Measurements from ENCODE around the gene VGF. TPM values are rescaled to one million over a fixed set of nuclear protein-coding genes. Genes with fewer than 3 reads are reported as not detected.
A peak's percentile ranks its signal among the peaks of the same experiment; 100 is the strongest.

The VGF gene
- total RNA-seq, 1 experiment from 2014 or later = 16.0 TPM

DNA sequence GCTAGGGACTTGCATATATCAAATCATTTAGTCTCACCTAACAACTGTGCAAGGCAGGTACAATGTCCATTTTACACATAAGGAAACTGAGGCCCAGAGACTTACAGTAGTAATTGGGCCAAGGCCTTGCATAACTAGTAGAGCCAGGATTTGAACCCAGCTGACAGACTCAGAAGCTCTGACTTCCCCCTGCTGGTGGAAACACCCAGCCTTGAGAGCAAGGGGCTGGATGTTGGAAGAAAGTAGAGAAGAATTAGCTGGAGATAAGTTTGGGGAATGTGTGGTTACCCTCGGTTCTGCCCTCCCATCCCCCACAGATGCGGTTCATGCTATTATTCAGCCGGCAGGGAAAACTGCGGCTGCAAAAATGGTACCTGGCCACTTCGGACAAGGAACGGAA is 9.1 kb downstream of the VGF start:
- no peaks in the 10 kb centered on the region for H3K9me3 ChIP-seq (ENCODE audit: low read depth, low read length, poor library complexity, severe bottlenecking)
- peaks cover 4% of the 10 kb centered on the region for H3K36me3 ChIP-seq (ENCODE audit: insufficient read depth, low read length, poor library complexity, severe bottlenecking)
- TF ChIP-seq CTCF (conservative IDR thresholded peaks at IDR 0.05; ENCODE audit: low read depth, low read length) (peak; percentile 34; the same call in 1 of the 2 replicates), EZH2 (IDR thresholded peaks at IDR 0.05; ENCODE audit: borderline replicate concordance, low read depth, low read length, poor library complexity, severe bottlenecking) (no peak)
- no peaks in the 10 kb centered on the region for H3K27me3 ChIP-seq (replicated peaks; ENCODE audit: insufficient read depth, low read depth, low read length, poor library complexity)
- DNase-seq (ENCODE audit: low spot score) = no peak
- peaks cover 17% of the 10 kb centered on the region for H3K4me1 ChIP-seq (ENCODE audit: insufficient read depth, low read length, poor library complexity, severe bottlenecking)
- BruUV-seq (replicated peaks) = no TSS peak
- ChIA-PET POLR2A (ENCODE audit: low non-redundant PET) (interaction anchor here (0.6 kb wide), 1 partner anchor 68 kb away, joined by 7 read pairs; no protein-coding TSS in a partner anchor), CTCF (interaction anchor here (0.6 to 1.3 kb wide), 3 partner anchors 10 to 30 kb away, joined by 3 to 5 read pairs (median 3); partner anchors contain the start of gene VGF)
- no peak overlapping the region for H3K4me3 ChIP-seq (ENCODE audit: low read depth, low read length, poor library complexity, severe bottlenecking)
- no peak overlapping the region for H3K27ac ChIP-seq (ENCODE audit: low read depth, low read length, poor library complexity, severe bottlenecking)
- intact Hi-C loops (cut with micrococcal nuclease; ENCODE audit: unreplicated experiment) = no loop called here

- intact Hi-C loops (cut with micrococcal nuclease; ENCODE audit: unreplicated experiment) = no loop called here
- TF ChIP-seq EZH2 (IDR thresholded peaks at IDR 0.05; ENCODE audit: borderline replicate concordance, low read depth, low read length, poor library complexity, severe bottlenecking) (no peak), CTCF (conservative IDR thresholded peaks at IDR 0.05; ENCODE audit: low read depth, low read length) (no peak)
- H3K27me3 ChIP-seq (replicated peaks; ENCODE audit: insufficient read depth, low read depth, low read length, poor library complexity) = no peaks in the 10 kb centered on the region
- peaks cover 4% of the 10 kb centered on the region for H3K36me3 ChIP-seq (ENCODE audit: insufficient read depth, low read length, poor library complexity, severe bottlenecking)
- H3K4me3 ChIP-seq (ENCODE audit: low read depth, low read length, poor library complexity, severe bottlenecking) = peak overlapping the region; percentile 79
- ChIA-PET CTCF (interaction anchor here (0.6 kb wide), 1 partner anchor 1026 kb away, joined by 3 read pairs; no protein-coding TSS in a partner anchor), POLR2A (ENCODE audit: low non-redundant PET) (no interaction called here)
- no peaks in the 10 kb centered on the region for H3K9me3 ChIP-seq (ENCODE audit: low read depth, low read length, poor library complexity, severe bottlenecking)
- peak overlapping the region; percentile 81 for H3K27ac ChIP-seq (ENCODE audit: low read depth, low read length, poor library complexity, severe bottlenecking)
- peaks cover 17% of the 10 kb centered on the region for H3K4me1 ChIP-seq (ENCODE audit: insufficient read depth, low read length, poor library complexity, severe bottlenecking)
- DNase-seq (ENCODE audit: low spot score) = no peak
- no TSS peak for BruUV-seq (replicated peaks)
These were observed 10.1 kb downstream of the VGF start for GRCh38 chr7:101155303-101155702.

DNA sequence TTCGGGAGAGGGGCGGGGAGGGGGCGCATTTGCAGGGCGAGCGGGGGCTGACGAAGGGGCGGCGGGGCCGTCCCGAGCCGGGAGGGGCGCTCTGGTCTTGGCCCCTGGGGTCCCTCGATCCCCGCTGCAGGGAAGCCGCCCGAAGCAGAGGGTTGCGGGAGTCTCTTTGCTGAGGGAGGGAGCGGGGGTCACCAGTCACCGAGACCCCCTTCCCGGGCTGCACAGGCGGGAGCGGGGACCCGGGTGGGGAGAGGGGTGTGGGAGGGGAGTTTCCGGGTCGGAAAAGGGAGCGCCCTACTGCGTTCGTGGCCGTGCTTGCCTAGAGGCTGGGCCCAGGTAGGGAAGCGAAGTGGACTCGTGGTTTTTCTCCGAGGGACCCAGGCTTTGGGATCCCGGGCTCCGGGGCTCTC is 10.7 kb downstream of the VGF start:
- TF ChIP-seq CTCF (conservative IDR thresholded peaks at IDR 0.05; ENCODE audit: low read depth, low read length) (no peak), EZH2 (IDR thresholded peaks at IDR 0.05; ENCODE audit: borderline replicate concordance, low read depth, low read length, poor library complexity, severe bottlenecking) (no peak)
- peak overlapping the region; percentile 81 for H3K27ac ChIP-seq (ENCODE audit: low read depth, low read length, poor library complexity, severe bottlenecking)
- peak overlapping the region; percentile 79 for H3K4me3 ChIP-seq (ENCODE audit: low read depth, low read length, poor library complexity, severe bottlenecking)
- no peaks in the 10 kb centered on the region for H3K27me3 ChIP-seq (replicated peaks; ENCODE audit: insufficient read depth, low read depth, low read length, poor library complexity)
- ChIA-PET CTCF (no interaction called here), POLR2A (ENCODE audit: low non-redundant PET) (interaction anchor here (0.7 kb wide), 1 partner anchor 1918 kb away, joined by 4 read pairs; no protein-coding TSS in a partner anchor)
- no peak for DNase-seq (ENCODE audit: low spot score)
- peaks cover 14% of the 10 kb centered on the region for H3K4me1 ChIP-seq (ENCODE audit: insufficient read depth, low read length, poor library complexity, severe bottlenecking)
- no peaks in the 10 kb centered on the region for H3K9me3 ChIP-seq (ENCODE audit: low read depth, low read length, poor library complexity, severe bottlenecking)
- H3K36me3 ChIP-seq (ENCODE audit: insufficient read depth, low read length, poor library complexity, severe bottlenecking) = peaks cover 4% of the 10 kb centered on the region
- intact Hi-C loops (cut with micrococcal nuclease; ENCODE audit: unreplicated experiment) = no loop called here
- no TSS peak for BruUV-seq (replicated peaks)

Measured in A673 (cell line).